ENCODE data around the gene ZNF688.
"Not testable (repeated sequence)": the region's sequence is repeated elsewhere in the genome, so short reads cannot be mapped to it uniquely, and the experiment has no call there.

ZNF688 gene

DNA sequence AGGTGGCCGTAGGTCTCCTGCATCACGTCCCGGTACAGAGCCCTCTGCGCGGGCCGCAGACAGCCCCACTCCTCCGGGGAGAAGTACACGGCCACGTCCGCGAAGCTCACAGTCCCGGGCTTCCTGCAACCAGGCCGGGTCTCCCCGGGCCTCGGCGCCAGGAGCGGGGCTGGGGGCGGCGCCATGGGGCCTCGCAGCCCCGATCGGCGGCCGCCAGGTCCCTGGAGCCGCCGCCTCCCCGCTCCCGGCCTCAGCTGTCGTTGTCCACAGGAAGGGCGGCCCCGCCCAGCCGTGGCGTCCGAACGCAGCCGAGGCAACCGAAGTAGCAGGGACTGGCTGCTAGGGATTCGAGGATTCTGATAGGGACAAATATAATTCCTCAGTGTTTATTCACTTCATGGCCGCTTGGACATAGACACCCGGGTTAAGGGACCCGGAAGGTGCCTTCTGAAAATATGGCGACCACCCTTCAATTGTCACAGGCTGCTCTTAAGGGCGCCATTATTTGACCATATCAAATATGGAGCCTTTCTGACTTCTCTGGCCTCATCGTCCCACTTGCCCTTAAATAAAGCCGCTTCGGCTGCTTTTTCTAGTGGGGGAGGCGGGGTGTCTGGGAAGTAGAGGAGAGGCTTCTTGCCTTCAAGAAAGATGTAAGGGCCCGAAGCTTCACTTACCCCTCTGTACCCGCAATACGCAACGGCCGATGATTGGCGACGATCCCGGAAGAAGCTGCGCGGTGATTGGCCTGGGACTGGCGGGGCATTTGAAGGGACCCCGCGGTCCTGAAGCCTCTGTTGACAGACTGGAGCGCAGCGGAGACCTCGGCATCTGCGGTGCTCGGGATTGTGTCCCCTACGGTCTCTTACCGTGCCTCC, at the start of gene ZNF688:
Gene ZNF688, minus strand, starts transcription at position 270 of the 878 bp plus-strand sequence. Its CDS starts 85 bp downstream, at position 185.
- DNase-seq, result peak; percentile 99

DNA sequence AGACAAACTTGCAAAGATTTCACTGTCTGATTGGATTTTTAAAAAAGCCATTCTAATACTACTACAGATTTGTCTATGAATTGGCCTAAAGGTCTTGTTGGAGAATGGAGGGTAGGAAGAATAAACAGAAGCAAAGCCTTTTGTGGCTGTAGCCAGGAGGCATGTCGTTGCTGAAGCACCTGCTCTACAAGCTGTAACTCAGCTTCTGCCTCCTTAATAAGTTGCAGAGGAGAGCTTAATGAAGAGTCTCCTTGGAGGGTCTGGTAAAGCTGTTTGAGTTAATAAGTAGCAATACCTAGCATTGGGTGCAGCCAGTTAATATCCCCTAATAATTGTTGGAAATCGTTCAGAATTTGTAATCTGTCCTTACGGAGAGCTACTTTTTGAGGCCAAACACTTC, 48.7 kb upstream of the ZNF688 start:
- no peak for DNase-seq

DNA sequence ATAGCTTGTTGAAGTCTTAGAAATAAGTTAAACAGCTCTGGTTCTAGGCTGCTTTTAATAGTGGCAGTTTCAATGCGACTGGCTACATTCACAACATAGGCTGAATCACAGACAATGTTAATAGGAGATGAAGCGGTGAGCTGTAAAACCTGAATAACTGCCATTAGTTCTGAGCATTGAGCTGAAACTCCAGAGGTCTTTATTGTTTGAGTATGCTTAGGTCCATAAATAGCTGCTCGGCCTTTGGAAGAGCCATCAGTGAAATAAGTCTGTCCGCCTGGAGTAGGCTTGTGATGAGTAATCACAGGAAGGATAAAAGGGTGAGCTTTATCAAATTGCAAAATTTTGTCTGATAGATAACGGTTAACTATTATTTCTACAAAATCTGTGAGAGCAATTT, 48.1 kb upstream of the ZNF688 start:
- no peak for DNase-seq

DNA sequence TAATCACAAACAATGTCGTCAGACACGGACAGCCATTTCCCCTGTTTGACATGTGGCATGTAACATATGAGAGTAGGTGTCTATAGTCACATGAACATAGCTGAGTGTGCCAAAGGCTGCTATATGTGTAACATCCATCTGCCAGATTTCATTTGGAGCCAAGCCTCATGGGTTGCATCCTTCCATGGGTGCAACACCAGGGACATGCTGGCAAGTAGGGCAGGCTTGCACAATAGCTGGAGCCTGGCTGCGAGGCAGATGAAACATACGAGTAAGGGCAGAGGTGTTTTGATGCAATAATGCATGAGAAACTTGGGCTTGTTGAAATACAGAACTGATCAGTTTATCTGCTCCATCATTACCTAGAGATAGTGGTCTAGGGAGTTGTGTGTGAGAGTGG, 47.7 kb upstream of the ZNF688 start:
- no peak for DNase-seq

DNA sequence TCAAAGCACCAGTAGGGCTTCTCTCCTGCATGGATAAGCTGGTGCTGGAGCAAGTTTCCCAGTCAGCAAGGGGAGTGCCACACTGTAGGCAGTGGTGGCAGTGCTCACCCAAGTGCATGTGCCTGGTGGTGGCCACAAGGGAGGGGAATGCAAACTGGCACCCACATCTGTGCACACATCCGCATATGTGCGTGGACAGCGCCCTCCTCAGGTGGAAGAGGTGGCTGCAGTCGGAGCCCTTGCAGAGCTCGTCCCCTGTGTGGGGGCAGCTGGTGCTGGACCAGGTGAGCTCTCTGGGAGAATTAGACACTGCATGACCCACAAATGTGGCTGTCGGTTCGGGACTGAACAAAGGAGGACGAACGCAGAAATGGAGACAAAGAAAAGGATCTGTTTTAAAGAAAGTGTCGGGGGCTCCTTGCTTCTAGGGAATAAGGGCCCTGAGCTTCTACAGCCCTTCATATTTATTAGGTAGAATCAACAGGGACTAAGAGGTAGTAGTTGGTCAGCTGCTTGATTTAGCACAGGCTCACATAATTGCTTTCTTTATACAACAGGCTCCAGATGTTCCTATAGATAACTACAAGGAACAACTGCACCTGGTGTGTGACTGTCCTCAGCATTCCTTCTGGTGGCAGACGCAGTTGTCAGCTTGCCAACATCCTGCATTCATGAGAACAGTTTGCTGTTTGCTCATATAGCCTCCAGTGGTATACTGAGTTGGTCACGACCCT, 44.0 kb upstream of the ZNF688 start:
- peak; percentile 20 for DNase-seq

DNA sequence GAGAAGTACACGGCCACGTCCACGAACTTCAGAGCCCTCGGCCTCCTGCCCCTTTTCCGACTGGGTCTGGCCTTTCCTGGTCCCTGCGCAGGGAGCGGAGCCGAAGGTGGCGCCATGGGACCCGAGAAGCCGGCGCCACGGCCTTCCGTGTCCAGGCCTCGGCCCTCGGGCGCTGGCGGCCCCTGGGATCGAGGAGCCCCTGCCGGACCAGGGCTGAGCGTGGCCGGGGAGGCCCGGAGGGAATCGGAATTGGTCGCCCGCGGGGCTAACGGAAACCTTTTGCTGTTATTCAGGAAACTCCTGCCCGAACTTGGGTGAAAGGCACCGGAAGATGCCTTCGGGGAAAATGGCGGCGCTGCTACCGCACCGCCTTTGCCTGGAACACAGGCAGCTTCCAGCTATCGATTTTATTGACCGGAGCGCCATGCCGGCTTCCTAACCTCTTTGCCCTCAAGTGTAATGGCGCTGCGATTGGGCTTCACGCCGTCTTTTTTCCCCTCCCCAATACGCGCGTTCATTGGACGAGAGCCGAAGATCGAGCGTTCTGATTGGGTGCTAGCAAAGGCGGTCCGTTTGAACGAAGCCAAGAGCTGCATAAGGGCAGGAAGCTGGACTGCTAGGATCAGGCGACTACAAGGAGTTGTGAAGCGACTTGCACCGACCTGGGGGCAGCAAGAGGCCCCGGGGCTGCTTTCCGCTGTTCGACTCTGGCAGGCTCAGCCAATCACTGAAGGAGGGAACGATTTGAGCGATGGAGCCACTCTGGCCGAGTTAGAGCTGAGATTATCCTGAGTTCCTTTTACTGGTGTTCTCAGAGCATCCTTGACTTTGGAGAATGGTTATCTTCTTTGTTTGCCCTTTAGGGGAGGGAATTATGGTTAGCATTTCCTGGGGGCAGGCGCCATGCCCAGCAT, 38.7 kb upstream of the ZNF688 start, which contains the start of gene ZNF689:
Gene ZNF689, minus strand, starts transcription at position 464 of the 914 bp plus-strand sequence. Its CDS starts 348 bp downstream, at position 116.
- DNase-seq, result peak; percentile 92

DNA sequence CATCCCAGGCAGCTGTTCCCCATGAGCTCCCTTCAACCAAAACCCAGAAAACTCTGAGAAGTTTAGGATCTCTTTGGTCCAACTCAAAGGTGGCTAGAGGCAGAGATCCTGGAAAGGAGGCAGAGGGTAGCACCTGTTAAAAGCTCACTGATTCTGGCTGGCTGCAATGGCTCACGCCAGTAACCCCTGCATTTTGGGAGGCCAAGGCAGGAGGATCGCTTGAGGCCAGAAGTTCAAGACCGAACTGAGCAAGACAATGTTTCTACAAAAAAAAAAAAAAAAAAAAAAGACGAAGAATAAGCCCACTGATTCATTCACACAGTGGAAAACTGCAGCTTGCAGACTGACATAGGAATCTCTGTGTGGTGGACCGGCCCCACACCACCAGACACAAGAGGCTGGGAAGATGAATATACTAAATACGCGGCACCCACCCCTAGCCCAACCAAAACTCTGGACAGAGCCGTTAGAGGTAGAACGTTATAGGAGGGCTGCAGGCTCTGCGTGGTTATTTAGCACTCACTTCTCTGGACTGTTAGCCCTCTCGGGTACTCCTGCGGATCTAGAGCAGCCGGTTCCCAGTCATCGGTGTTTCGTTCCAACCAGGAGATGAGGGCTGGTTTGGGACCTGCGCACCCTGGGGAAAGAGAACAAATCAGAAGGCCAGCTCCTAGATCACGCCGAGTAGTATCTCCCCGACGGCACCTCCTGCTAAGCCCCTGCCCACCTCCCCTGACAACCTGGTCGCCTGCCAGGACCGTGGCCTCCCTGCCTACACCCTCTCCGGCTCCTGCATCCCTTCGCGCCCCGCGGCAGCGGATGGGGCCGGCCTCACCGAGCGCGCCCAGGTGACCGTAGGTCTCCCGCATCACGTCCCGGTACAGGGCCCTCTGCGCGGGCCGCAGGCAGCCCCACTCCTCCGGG, 37.8 kb upstream of the ZNF688 start:
- DNase-seq, result no peak

DNA sequence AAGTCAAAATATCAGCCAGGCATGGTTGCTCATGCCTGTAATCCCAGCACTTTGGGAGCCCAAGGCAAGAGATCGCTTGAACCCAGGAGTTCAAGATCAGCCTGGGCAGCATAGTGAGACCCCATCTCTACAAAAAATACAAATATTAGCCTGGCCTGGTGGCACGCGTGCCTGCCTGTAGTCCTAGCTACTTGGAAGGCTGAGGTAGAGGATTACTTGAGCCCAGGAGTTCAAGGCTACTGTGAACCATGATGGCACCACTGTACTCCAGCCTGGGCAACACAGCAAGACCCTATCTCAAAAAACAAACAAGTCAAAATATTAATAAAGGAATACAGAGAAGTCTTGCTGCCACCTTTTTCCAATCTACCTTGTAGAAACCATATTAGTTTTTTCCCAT, 34.5 kb upstream of the ZNF688 start:
- no peak for DNase-seq

DNA sequence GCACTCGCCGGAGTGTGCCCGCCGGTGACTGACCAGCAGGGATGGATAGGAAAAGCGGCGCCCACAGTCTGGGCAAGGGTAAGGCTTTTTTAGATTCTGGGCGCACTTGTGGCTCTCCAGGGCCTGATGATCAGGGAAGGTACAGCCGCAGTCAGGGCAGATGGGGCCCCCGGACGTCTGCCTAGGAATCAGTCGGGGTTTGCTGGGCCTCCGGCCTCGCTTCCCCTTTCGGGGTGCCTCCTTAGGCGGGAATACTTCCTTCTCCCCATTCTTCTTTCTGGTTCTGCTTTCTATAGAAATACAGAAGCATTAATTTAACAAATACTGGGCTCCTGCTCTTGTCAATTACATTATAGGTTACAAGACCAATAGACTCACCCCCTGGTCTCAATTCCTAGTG, 33.6 kb upstream of the ZNF688 start:
- DNase-seq, result no peak

DNA sequence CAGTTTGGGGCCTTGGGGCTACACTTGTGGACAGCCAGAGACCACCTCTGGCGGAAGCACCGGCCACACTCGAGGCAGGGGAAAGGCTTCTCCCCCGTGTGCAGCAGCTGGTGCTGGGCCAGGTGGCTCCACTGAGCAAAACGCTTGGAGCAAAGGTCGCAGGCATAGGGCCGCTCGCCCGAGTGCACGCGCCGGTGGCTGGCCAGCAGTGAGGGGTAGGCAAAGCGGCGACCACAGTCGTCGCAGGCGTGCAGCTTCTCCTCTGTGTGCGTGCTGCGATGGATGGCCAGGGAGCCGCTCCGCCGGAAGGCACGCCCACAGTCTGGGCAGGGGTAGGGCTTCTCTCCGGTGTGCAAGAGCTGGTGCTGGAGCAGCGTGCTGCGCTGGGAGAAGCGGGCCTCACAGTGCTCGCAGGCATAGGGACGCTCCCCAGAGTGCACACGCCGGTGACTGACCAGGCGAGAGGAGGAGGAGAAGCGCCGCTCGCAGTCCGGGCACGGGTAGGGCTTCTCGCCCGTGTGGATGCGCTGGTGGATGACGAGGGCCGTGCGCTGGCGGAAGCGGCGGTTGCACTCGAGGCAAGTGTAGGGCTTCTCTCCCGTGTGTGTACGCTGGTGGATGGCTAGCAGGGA, 32.9 kb upstream of the ZNF688 start:
- DNase-seq, result no peak

DNA sequence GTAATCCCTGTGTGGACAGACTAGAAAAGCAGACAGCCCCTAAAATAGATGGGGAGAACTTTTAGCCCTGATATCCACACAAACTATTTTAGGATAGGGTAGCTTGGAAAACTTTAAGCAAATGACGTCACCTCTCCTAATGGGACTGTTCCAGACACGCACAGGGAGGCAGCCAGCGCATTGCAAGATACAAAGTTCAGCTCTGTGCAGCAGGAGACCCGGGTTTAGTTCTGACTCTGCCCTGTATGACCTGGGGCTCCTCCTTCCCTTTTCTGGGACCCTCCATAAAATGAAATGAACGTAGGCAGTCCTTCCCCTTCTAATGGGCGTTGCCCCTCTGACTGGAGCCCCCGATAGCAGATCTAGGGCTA, 32.4 kb upstream of the ZNF688 start:
- no peak for DNase-seq

DNA sequence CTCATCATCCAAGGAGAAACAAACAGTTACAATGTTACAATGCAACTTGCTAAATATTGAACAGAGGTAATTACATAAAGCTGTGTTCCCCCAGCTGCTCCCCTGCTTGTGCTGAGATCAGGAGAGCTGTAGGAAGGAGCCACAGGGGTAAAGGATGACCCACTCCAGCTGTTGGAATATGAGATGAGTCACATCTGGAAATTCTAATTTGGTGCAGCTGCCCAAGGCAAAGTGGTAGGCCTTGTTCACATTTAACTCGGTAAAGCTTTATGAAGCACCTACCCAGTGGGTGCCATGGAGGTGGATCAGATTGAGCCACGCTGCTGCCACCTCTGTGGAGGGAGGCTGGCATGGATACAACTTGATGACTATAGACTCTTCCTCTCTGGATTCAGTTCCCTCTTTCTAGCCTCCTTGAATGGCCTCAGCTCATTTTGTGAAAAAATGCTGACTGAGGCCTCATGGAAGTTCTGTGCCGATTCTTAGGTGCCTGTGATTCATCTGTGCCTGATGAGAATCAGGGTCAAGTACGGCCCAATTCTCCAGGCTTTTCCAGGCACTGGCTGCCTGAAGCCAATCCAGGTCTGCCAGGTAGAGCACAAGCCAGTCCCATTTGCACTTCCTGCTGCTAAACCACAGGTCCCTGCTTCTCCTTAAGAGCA, 31.2 kb upstream of the ZNF688 start:
- DNase-seq, result no peak

DNA sequence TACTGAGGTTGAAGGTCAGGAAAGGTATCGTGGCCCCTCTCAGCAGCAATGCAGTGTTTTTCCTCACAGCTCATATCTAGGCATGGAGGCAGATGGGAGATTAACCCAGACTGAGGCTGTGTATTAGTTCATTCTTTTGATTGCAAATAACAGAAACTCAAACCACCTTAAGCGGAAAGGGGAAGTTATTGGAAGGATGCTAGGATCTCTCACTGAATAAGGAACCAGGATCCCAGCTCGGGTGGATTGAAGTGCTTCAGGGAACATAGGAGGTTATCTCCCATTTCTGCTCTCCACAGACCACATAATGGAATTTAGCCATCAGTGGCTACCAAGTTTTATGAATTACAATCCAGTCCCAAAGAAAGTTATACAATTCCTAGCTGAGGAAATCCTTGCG, 30.5 kb upstream of the ZNF688 start:
- no peak for DNase-seq

DNA sequence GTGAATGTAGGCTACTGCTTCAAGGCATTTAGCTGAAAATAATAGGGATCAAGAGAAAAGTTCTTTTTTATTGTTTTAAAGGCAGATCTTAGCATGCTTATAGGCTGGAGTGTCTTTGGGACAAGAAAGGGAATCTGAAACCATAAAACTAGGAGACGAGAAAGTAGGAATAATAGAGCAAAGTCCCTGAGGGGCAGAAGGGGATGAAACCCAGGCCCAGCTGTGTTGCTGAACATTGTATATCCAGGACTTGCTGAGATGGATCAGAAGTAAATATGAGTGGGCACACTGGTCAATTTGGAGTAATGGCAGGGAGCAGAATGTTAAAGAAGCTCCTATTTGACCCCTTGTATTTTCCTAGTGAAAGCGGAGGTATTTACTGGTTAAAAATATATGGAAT, 29.4 kb upstream of the ZNF688 start:
- DNase-seq, result no peak

DNA sequence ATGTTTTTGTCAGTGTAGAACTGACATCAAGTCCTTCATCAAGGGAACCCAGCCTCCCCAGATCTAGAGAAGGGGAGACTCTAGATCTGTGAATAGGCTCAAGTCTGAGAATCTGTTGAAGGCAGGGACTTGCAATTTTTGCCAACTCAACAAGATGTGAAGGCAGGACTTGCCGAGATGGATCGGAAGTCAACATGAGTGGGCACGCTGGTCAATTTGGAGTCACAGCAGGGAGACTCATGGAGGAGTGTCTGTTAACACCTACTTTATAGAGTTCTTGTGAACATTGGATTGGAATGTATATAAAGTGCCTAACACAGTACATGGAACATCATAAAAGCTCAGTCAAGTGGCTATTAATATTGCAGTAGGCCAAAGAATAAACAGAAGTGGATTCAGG, 28.7 kb upstream of the ZNF688 start:
- no peak for DNase-seq

DNA sequence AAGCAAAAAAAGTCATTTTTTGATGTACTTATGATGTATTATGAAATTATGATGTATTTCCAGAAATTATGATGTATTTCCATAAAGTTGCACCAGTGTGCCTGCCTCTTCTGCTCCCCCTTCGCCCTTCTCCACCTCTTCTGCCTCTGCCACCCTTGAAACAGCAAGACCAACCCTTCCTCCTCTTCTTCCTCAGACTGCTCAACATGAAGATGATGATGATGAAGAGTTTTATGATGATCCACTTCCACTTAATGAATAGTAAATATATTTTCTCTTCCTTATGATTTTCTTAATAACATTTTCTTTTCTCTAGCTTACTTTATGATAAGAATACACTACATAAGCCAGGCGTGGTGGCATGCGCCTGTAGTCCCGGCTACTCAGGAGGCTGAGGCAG, 21.4 kb upstream of the ZNF688 start:
- no peak for DNase-seq

DNA sequence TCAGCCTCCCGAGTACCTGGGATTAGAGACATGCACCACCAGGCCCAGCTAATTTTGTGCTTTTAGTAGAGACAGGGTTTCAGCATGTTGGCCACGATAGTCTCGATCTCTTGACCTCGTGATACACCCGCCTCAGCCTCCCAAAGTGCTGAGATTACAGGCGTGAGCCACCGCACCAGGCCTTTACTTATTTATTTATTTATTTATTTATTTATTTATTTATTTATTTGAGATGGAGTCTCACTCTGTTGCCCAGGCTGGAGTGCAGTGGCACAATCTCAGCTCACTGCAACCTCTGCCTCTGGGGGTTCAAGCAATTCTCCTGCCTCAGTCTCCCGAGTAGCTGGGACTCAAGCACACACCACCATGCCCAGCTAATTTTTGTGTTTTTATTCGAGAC, 19.4 kb upstream of the ZNF688 start:
- not testable (repeated sequence) for DNase-seq

DNA sequence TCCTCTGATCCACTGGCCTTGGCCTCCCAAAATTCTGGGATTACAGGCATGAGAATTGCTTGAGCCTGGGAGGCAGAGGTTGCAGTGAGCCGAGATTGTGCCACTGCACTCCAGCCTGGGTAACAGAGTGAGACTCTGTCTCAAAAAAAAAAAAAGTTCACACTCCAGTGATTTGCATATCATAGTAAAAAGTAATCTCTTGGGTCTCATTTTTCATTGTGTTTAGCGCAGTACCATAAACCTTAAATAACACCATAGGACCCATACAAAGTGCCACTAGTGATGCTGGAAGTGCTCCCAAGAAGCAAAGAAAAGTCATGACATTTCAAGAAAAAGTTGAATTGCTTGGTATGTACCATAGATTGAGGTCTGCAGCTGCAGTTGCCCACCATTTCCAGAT, 18.1 kb upstream of the ZNF688 start:
- DNase-seq, result not testable (repeated sequence)

DNA sequence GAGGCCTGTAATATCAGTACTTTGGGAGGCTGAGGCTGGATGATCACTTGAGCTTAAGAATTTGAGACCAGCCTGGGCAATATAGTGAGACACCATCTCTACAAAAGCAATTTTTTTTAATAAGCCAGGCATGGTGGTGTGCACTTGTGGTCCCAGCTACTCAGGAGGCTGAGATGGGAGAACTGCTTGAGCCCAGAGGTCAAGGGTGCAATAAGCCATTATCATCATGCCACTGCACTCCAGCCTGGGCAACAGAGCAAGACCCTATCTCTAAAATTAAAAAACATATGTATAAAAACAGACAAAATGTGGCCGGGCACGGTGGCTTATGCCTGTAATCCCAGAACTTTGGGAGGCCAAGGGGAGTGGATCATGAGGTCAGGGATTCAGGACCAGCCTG, 17.1 kb upstream of the ZNF688 start:
- DNase-seq, result no peak

DNA sequence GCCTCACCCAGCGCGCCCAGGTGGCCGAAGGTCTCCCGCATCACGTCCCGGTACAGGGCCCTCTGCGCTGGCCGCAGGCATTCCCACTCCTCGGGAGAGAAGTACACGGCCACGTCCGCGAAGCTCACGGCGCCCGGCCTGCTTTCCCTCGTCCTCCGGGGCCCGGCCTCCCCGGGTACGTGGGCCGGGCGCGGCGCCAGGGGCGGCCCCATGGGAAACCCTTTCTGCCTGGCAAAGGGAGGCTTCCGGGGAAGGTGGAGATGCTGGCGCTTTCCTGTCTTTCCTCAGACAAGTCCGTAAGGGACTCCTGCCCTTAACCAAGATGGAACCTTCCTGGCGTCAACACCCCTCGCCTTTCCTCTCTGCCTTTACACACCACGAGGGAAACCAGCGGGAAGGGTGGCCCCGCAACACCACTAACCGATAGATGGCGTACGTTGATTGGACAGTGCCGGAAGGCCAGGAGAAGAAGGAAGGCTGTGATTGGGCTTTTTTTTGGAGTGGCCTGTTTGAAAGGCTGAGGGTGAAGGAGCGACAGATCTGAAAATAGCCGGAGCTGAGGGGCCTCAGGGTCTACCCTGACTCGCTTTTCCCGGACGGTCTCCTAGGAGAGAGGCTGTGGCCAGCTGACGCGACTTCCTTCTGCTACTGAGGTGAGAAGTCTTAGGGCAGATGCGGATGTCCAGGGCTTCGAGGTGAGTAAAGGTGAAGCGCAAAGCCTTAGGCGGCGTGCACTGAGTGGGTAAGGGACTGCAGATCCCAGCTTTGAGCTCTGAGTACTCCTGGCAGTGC, 14.1 kb upstream of the ZNF688 start, which contains the start of gene ZNF785:
Gene ZNF785, minus strand, starts transcription at position 298 of the 792 bp plus-strand sequence. Its CDS starts 86 bp downstream, at position 212.
- peak; percentile 97 for DNase-seq

All from NCI-H524 treated with DMSO at 0.1 percent for 48 hours (cell line).